GM12878 (cell line): ENCODE results near the gene GFRA4. TPM values are rescaled to one million over a fixed set of nuclear protein-coding genes. Genes with fewer than 3 reads are reported as not detected.

Experiments used
- ATAC-seq: fragments of 200-7000 bp; cut with Tn5 transposase; 3 replicates; pipeline ENCODE4 v1.9.1; 2020; ENCODE audit warnings: mild to moderate bottlenecking, moderate library complexity
- BruUV-seq: library from RNA; stranded (reverse); fragments of 400-500 nt; replicated peaks from 2 replicates; lab custom pipeline; 2021; lab: Mats Ljungman, UMichigan
- CTCF ChIA-PET: fragments of 300-600 bp; sonication (Branson Sonifier 250); formaldehyde crosslinking; extraction: SDS; loops from one replicate; lab custom pipeline; 2021; ENCODE audit warnings: inconsistent platforms; lab: Yijun Ruan, JAX
- POLR2A ChIA-PET: fragments of 350-600 bp; formaldehyde crosslinking; extraction: SDS; loops from one replicate; lab custom pipeline; 2021; ENCODE audit warnings: inconsistent platforms; lab: Charles Lee
- RAD21 ChIA-PET: fragments of 300-600 bp; sonication (Branson Sonifier 250); formaldehyde crosslinking; loops from one replicate; lab custom pipeline; 2023; ENCODE audit warnings: antibody characterized with exemption; ENCODE audit not compliant: unreplicated experiment; lab: Charles Lee
- SMC1A ChIA-PET: fragments of 300-600 bp; sonication (Branson Sonifier 250); formaldehyde crosslinking; loops from one replicate; lab custom pipeline; 2023; ENCODE audit not compliant: unreplicated experiment, uncharacterized antibody; lab: Charles Lee
- DNase-seq: peaks from one replicate; pipeline ENCODE4 v3.0.0-alpha.2; 2011; ENCODE audit warnings: low read depth, low spot score
- FAIRE-seq: peaks from 3 replicates; lab custom pipeline; 2011; peaks lifted over from hg19 to GRCh38; lab: Jason Lieb, UNC
- H2AFZ ChIP-seq: 2 replicates; pipeline ENCODE4 v1.6.0; 2011; ENCODE audit warnings: low read depth, low read length, control low read depth; ENCODE audit not compliant: control insufficient read depth
- H3K27ac ChIP-seq: 2 replicates; pipeline ENCODE4 v1.5.1; 2011; ENCODE audit warnings: control low read depth; ENCODE audit not compliant: control insufficient read depth, insufficient read depth
- H3K27me3 ChIP-seq, 2 experiments: replicated peaks in 1 of 2; 2 replicates each; pipeline versions ENCODE4 v1.6.0 to v1.6.1; 2011; ENCODE audit warnings: low read length in 1 of 2; ENCODE audit not compliant: control insufficient read depth in 2 of 2, insufficient read depth in 2 of 2
- H3K36me3 ChIP-seq, 2 experiments: 2 replicates each; pipeline ENCODE4 v1.5.1; 2011; ENCODE audit warnings: low read length in 1 of 2; ENCODE audit not compliant: control insufficient read depth in 2 of 2, insufficient read depth in 2 of 2
- H3K4me1 ChIP-seq: 2 replicates; pipeline ENCODE4 v1.6.1; 2011; ENCODE audit warnings: mild to moderate bottlenecking, low read length, moderate library complexity, mixed read lengths; ENCODE audit not compliant: control insufficient read depth, insufficient read depth
- H3K4me2 ChIP-seq: 2 replicates; pipeline ENCODE4 v1.6.0; 2011; ENCODE audit warnings: control low read depth; ENCODE audit not compliant: control insufficient read depth, insufficient read depth
- H3K4me3 ChIP-seq: fragments of 200-600 bp; sonication (generic); 2 replicates; pipeline ENCODE4 v1.5.1; 2016
- H3K79me2 ChIP-seq: 2 replicates; pipeline ENCODE4 v1.6.0; 2011; ENCODE audit warnings: low read length; ENCODE audit not compliant: control insufficient read depth, insufficient read depth
- H3K9ac ChIP-seq: 2 replicates; pipeline ENCODE4 v1.8.0; 2011; ENCODE audit warnings: low read length, control low read depth, mixed read lengths; ENCODE audit not compliant: control insufficient read depth, insufficient read depth
- H3K9me3 ChIP-seq: replicated peaks from 3 replicates; pipeline ENCODE4 v1.5.1; 2011; ENCODE audit warnings: mild to moderate bottlenecking, low read length; ENCODE audit not compliant: control insufficient read depth, insufficient read depth
- H4K20me1 ChIP-seq: 2 replicates; pipeline ENCODE4 v1.6.0; 2011; ENCODE audit not compliant: control insufficient read depth, insufficient read depth
- ATF7 ChIP-seq: fragments of 450-650 bp; IDR thresholded peaks from 2 replicates; pipeline ENCODE4 v1.6.1; 2016; ENCODE audit warnings: low read depth, mild to moderate bottlenecking
- BACH1 ChIP-seq: fragments of 450-650 bp; IDR thresholded peaks from 2 replicates; pipeline ENCODE4 v1.6.1; 2017; ENCODE audit warnings: mild to moderate bottlenecking, borderline replicate concordance
- RAD21 ChIP-seq: IDR thresholded peaks from 2 replicates; pipeline ENCODE4 v1.6.1; 2011; ENCODE audit warnings: mild to moderate bottlenecking, low read depth, low read length, moderate library complexity; ENCODE audit not compliant: insufficient read depth
- RAD51 ChIP-seq: fragments of 450-650 bp; IDR thresholded peaks from 2 replicates; pipeline ENCODE4 v1.6.1; 2016; ENCODE audit warnings: moderate library complexity, mild to moderate bottlenecking, inconsistent platforms
- ZNF217 ChIP-seq: fragments of 450-650 bp; IDR thresholded peaks from 2 replicates; pipeline ENCODE4 v1.6.1; 2017; ENCODE audit warnings: antibody characterized with exemption, mild to moderate bottlenecking
- WGBS: methylation state at CpG from one replicate; pipeline ENCODE4 v1.1.6; 2016; ENCODE audit warnings: low lambda C conversion rate; ENCODE audit not compliant: insufficient replicate concordance, insufficient coverage; ENCODE audit errors: missing lambda C conversion rate; 5-methylcytosine and 5-hydroxymethylcytosine counted together
- in situ Hi-C: fragments of 300-500 bp; cut with MboI; formaldehyde crosslinking; loops from 9 replicates; pipeline ENCODE4 v1.14.3; 2018; ENCODE audit warnings: mixed read lengths
- intact Hi-C: fragments of 100-400 bp; cut with micrococcal nuclease; formaldehyde crosslinking; loops from one replicate; pipeline ENCODE4 v1.14.2; 2022; ENCODE audit not compliant: unreplicated experiment
- polyA plus RNA-seq, 11 experiments: library from polyadenylated mRNA; depleted of rRNA in 4 of 11; unstranded in 6 of 11; stranded (reverse) in 5 of 11; fragments of >200 nt; fragmentation: Nextera tagmentation in 4 of 11; fragmentation: Illumina TruSeq in 1 of 11; extraction: Ambion mirVana in 4 of 11; extraction: Trizol in 1 of 11; gene quantifications; 1 replicate in 1 of 11; 2 replicates in 10 of 11; pipeline versions ENCODE4 v1.2.1 to v1.2.3, GENCODE V29; 2011 to 2016; ENCODE audit warnings: inconsistent platforms in 2 of 11, missing spikeins in 2 of 11, low read depth in 1 of 11
- total RNA-seq, 4 experiments: library from RNA; depleted of rRNA in 3 of 4; stranded (reverse); fragments of >200 nt in 3 of 4; fragmentation: Illumina TruSeq in 1 of 4; extraction: Trizol in 1 of 4; gene quantifications; 2 replicates each; pipeline versions ENCODE4 v1.2.1 to v1.2.3, GENCODE V29; 2013 to 2021

The GFRA4 gene
- total and polyA plus RNA-seq, 10 of the 15 experiments (the other 5 are each of a cell fraction or from before 2014, with no cell fraction given): 0.04 TPM; not detected in 9

DNA sequence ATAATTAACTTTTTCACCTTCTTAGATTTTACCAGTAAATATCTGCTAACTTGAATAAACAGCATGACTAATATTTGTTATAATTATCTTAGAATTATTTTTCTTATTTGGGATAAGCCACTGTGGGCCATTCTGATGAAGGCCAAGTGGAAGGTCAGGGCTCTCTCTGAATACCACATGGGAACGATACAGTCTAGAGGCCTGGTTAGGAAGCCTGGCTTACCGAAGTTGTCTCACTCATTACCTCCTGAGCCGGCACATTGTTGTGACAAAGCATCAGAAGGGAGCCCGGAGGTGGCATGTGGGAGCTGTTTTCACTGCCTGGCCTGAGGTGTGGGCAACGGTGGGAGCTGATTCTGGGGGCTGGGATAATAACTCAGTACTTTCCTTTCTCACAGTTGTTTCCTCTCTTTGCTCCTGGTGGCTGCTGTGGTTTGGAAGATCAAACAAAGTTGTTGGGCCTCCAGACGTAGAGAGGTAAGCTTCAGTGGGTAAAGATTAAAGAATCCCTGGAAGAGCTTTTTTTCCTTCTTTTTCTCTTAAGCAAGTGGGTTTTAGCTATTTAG is 29.2 kb downstream of the GFRA4 start (continued):
- no peak for TF ChIP-seq ATF7

GRCh38 chr20:3632311-3633004 is 30.7 kb downstream of the GFRA4 start:
- Histone ChIP-seq H3K79me2 (no peaks in the 10 kb centered on the region), H3K4me3 (no peak overlapping the region), H3K4me2 (no peak overlapping the region), H3K36me3 (peaks cover 0 to 4% of the 10 kb centered on the region in 2 experiments; a peak in 2 of 4 replicates), H3K27me3 (no peaks in the 10 kb centered on the region), H3K9me3 (no peaks in the 10 kb centered on the region), H3K4me1 (no peaks in the 10 kb centered on the region), H3K9ac (no peak overlapping the region), H2AFZ (no peak overlapping the region), H4K20me1 (no peaks in the 10 kb centered on the region), H3K27ac (no peak overlapping the region)
- ChIA-PET RAD21 (no interaction called here), CTCF (interaction anchor here (1.1 kb wide), 1 partner anchor 69 kb away, joined by 3 read pairs; no protein-coding TSS in a partner anchor), SMC1A (no interaction called here), POLR2A (no interaction called here)
- DNase-seq: no peak
- BruUV-seq: no TSS peak
- WGBS: 84% methylated on average over 7 of the region's 7 CpGs
- intact Hi-C loops (no loop called here), in situ Hi-C loops (no loop called here)
- FAIRE-seq: no peak
- TF ChIP-seq ZNF217 (no peak), RAD21 (peak; percentile 21; the same call in 1 of the 2 replicates), RAD51 (no peak), BACH1 (no peak)
- no peak for ATAC-seq
